Measurements from ENCODE around the gene ANKEF1.

Gene ANKEF1

DNA sequence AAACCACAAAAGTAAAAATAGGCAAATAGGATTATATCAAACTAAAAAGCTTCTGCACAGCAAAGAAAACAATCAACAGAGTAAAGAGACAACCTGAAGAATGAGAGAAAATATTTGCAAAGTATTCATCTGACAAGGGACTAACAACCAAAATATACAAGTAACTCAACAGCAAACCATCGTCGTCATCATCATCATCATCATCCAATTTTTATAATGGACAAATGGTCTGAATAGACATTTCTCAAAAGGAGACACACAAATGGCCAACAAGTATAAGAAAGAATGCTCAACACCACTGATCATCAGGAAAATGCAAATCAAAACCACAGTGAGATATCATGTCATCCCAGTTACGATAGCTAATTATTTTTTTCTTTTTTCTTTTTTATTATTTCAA is 62.0 kb downstream of the ANKEF1 start:
- TF ChIP-seq SIN3A (IDR thresholded peaks at IDR 0.05; ENCODE audit: borderline replicate concordance, insufficient read depth, low read length) (no peak), TAF1 (IDR thresholded peaks at IDR 0.05; ENCODE audit: borderline replicate concordance, insufficient read depth, low read length) (no peak), FOXP2 (optimal IDR thresholded peaks at IDR 0.05; ENCODE audit: borderline replicate concordance, extremely low read depth, extremely low read length, insufficient read depth) (no peak), POLR2AphosphoS5 (IDR thresholded peaks at IDR 0.05; ENCODE audit: low read depth, low read length) (no peak)
- TF ChIP-seq, protein P1, sequence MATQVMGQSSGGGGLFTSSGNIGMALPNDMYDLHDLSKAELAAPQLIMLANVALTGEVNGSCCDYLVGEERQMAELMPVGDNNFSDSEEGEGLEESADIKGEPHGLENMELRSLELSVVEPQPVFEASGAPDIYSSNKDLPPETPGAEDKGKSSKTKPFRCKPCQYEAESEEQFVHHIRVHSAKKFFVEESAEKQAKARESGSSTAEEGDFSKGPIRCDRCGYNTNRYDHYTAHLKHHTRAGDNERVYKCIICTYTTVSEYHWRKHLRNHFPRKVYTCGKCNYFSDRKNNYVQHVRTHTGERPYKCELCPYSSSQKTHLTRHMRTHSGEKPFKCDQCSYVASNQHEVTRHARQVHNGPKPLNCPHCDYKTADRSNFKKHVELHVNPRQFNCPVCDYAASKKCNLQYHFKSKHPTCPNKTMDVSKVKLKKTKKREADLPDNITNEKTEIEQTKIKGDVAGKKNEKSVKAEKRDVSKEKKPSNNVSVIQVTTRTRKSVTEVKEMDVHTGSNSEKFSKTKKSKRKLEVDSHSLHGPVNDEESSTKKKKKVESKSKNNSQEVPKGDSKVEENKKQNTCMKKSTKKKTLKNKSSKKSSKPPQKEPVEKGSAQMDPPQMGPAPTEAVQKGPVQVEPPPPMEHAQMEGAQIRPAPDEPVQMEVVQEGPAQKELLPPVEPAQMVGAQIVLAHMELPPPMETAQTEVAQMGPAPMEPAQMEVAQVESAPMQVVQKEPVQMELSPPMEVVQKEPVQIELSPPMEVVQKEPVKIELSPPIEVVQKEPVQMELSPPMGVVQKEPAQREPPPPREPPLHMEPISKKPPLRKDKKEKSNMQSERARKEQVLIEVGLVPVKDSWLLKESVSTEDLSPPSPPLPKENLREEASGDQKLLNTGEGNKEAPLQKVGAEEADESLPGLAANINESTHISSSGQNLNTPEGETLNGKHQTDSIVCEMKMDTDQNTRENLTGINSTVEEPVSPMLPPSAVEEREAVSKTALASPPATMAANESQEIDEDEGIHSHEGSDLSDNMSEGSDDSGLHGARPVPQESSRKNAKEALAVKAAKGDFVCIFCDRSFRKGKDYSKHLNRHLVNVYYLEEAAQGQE (IDR thresholded peaks at IDR 0.05; ENCODE audit: insufficient read depth in 1 of 2, low read depth in 2 of 2, low read length in 2 of 2): no peak

DNA sequence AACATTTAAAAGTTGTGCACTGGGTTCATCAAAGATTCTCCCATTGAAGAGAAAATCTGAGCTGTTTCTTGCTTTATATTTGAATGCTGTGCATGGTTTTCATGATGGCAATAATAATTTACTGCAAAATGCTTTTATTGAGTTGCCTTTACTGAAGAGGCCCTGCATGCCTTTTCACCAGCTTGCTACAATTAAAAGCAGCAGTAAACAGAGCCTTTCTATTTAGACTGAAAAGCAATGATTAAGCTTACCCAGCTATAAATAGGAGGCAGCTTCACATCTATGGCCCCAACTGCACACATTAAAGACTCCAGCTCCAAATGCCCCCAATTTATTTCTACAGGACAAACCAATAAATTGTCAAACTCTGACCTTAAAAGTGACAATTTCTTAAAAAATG is 70.3 kb downstream of the ANKEF1 start:
- TF ChIP-seq SIN3A (IDR thresholded peaks at IDR 0.05; ENCODE audit: borderline replicate concordance, insufficient read depth, low read length): no peak
- no peak for TF ChIP-seq TAF1 (IDR thresholded peaks at IDR 0.05; ENCODE audit: borderline replicate concordance, insufficient read depth, low read length)
- no peak for TF ChIP-seq POLR2AphosphoS5 (IDR thresholded peaks at IDR 0.05; ENCODE audit: low read depth, low read length)
- no peak for TF ChIP-seq FOXP2 (optimal IDR thresholded peaks at IDR 0.05; ENCODE audit: borderline replicate concordance, extremely low read depth, extremely low read length, insufficient read depth)
- TF ChIP-seq, protein P1 (IDR thresholded peaks at IDR 0.05; ENCODE audit: insufficient read depth in 1 of 2, low read depth in 2 of 2, low read length in 2 of 2): no peak

Measured in PFSK-1 (cell line).